WTC11 (cell line): ENCODE data around the gene ARID3C. TPM values are rescaled to one million over a fixed set of nuclear protein-coding genes. Genes with fewer than 3 reads are reported as not detected.

Experiments
- ATAC-seq: fragments of 200-7000 bp; cut with Tn5 transposase; 2 replicates; pipeline ENCODE4 v1.10.0; 2021; ENCODE audit warnings: mild to moderate bottlenecking, moderate library complexity
- CTCF ChIA-PET: fragments of 300-600 bp; sonication (Branson Sonifier 250); formaldehyde crosslinking; loops from one replicate; lab custom pipeline; 2021; ENCODE audit warnings: antibody characterized with exemption; lab: Charles Lee
- POLR2A ChIA-PET: fragments of 350-600 bp; sonication (Branson Sonifier 250); formaldehyde crosslinking; loops from one replicate; lab custom pipeline; 2021; ENCODE audit warnings: antibody characterized with exemption; lab: Charles Lee
- DNase-seq: peaks from one replicate; pipeline ENCODE4 v3.0.0; 2021; ENCODE audit warnings: low spot score
- H3K27ac Mint-ChIP-seq: 2 replicates; pipeline ENCODE4 v1.8.0; 2021; ENCODE audit warnings: mixed read lengths
- H3K27me3 Mint-ChIP-seq: 2 replicates; pipeline ENCODE4 v1.8.0; 2021; ENCODE audit warnings: low read depth, mild to moderate bottlenecking, moderate library complexity, mixed read lengths
- H3K36me3 Mint-ChIP-seq: 2 replicates; pipeline ENCODE4 v1.8.0; 2021; ENCODE audit warnings: mixed read lengths
- H3K4me1 Mint-ChIP-seq: 2 replicates; pipeline ENCODE4 v1.8.0; 2022; ENCODE audit warnings: mixed read lengths
- H3K4me3 Mint-ChIP-seq: 2 replicates; pipeline ENCODE4 v1.8.0; 2021; ENCODE audit warnings: mild to moderate bottlenecking, moderate library complexity, mixed read lengths
- H3K9me3 Mint-ChIP-seq: 2 replicates; pipeline ENCODE4 v1.8.0; 2021; ENCODE audit warnings: mixed read lengths
- ATF6 ChIP-seq: sonication (generic); formaldehyde crosslinking; IDR thresholded peaks from 2 replicates; pipeline ENCODE4 v1.8.1; 2023; ENCODE audit warnings: mild to moderate bottlenecking, missing genetic modification reagents
- ESRRA ChIP-seq: sonication (generic); formaldehyde crosslinking; IDR thresholded peaks from 2 replicates; pipeline ENCODE4 v1.8.1; 2022; ENCODE audit warnings: mild to moderate bottlenecking, missing genetic modification reagents, borderline replicate concordance
- FOXJ3 ChIP-seq: sonication (generic); formaldehyde crosslinking; IDR thresholded peaks from 2 replicates; pipeline ENCODE4 v1.9.0; 2021; ENCODE audit warnings: missing genetic modification reagents, mild to moderate bottlenecking, borderline replicate concordance
- GTF2I ChIP-seq: fragments of 250-450 bp; sonication (Bioruptor Pico); conservative IDR thresholded peaks from 2 replicates; pipeline ENCODE4 v1.4.0; 2021; ENCODE audit warnings: mild to moderate bottlenecking
- HMGA2 ChIP-seq: fragments of 250-450 bp; sonication (Bioruptor Pico); IDR thresholded peaks from 2 replicates; pipeline ENCODE4 v1.4.0; 2021; ENCODE audit warnings: mild to moderate bottlenecking, moderate library complexity
- JAZF1 ChIP-seq: fragments of 250-450 bp; sonication (Bioruptor Pico); IDR thresholded peaks from 2 replicates; pipeline ENCODE4 v1.9.0; 2021; ENCODE audit warnings: moderate library complexity, mild to moderate bottlenecking, inconsistent platforms
- JUN ChIP-seq: sonication (generic); formaldehyde crosslinking; IDR thresholded peaks from 2 replicates; pipeline ENCODE4 v1.8.0; 2023; ENCODE audit warnings: mild to moderate bottlenecking, missing genetic modification reagents
- KAT7 ChIP-seq: sonication (generic); formaldehyde crosslinking; IDR thresholded peaks from 2 replicates; pipeline ENCODE4 v1.8.1; 2023; ENCODE audit warnings: missing genetic modification reagents, mild to moderate bottlenecking, borderline replicate concordance
- NR1H2 ChIP-seq: sonication (generic); formaldehyde crosslinking; IDR thresholded peaks from 2 replicates; pipeline ENCODE4 v1.9.0; 2021; ENCODE audit warnings: mild to moderate bottlenecking, moderate library complexity, missing genetic modification reagents
- PREB ChIP-seq: sonication (generic); formaldehyde crosslinking; IDR thresholded peaks from 2 replicates; pipeline ENCODE4 v1.8.1; 2022; ENCODE audit warnings: mild to moderate bottlenecking, missing genetic modification reagents, moderate library complexity, borderline replicate concordance
- SMAD3 ChIP-seq: sonication (generic); formaldehyde crosslinking; IDR thresholded peaks from 2 replicates; pipeline ENCODE4 v1.8.0; 2022; ENCODE audit warnings: missing genetic modification reagents, mild to moderate bottlenecking, borderline replicate concordance
- SOX15 ChIP-seq: fragments of 250-450 bp; sonication (Bioruptor Pico); IDR thresholded peaks from 2 replicates; pipeline ENCODE4 v1.9.0; 2021; ENCODE audit warnings: mild to moderate bottlenecking
- TCF7 ChIP-seq: sonication (generic); formaldehyde crosslinking; IDR thresholded peaks from 2 replicates; pipeline ENCODE4 v1.8.0; 2022; ENCODE audit warnings: mild to moderate bottlenecking, low read depth, missing genetic modification reagents, moderate library complexity
- TEAD1 ChIP-seq: sonication (generic); formaldehyde crosslinking; IDR thresholded peaks from 2 replicates; pipeline ENCODE4 v1.8.0; 2022; ENCODE audit warnings: mild to moderate bottlenecking, missing genetic modification reagents
- ZMAT4 ChIP-seq: fragments of 250-450 bp; sonication (Bioruptor Pico); IDR thresholded peaks from 2 replicates; pipeline ENCODE4 v1.9.0; 2021; ENCODE audit warnings: mild to moderate bottlenecking
- ZNF232 ChIP-seq: sonication (generic); formaldehyde crosslinking; IDR thresholded peaks from 2 replicates; pipeline ENCODE4 v1.8.0; 2022; ENCODE audit warnings: mild to moderate bottlenecking, missing genetic modification reagents
- ZNF423 ChIP-seq: fragments of 250-450 bp; sonication (Bioruptor Pico); IDR thresholded peaks from 2 replicates; pipeline ENCODE4 v2.1.2; 2022; ENCODE audit warnings: mild to moderate bottlenecking, moderate library complexity
- ZNF671 ChIP-seq: fragments of 250-450 bp; sonication (Bioruptor Pico); IDR thresholded peaks from 2 replicates; pipeline ENCODE4 v1.8.0; 2021; ENCODE audit warnings: mild to moderate bottlenecking
- total RNA-seq: library from RNA; stranded (reverse); gene quantifications from 3 replicates; pipeline ENCODE4 v1.2.3, GENCODE V29; 2021
- TF ChIP-seq, protein P1 (sequence below): fragments of 250-450 bp; sonication (Bioruptor Pico); IDR thresholded peaks from 2 replicates; pipeline ENCODE4 v1.9.0; 2021; ENCODE audit warnings: mild to moderate bottlenecking, borderline replicate concordance
- TF ChIP-seq, protein P2 (sequence below): fragments of 250-450 bp; sonication (Bioruptor Pico); IDR thresholded peaks from 2 replicates; pipeline ENCODE4 v1.9.0; 2021; ENCODE audit warnings: moderate library complexity, mild to moderate bottlenecking, inconsistent platforms, borderline replicate concordance
- TF ChIP-seq, protein P3 (sequence below): fragments of 250-450 bp; sonication (Bioruptor Pico); IDR thresholded peaks from 2 replicates; pipeline ENCODE4 v1.9.0; 2021; ENCODE audit warnings: mild to moderate bottlenecking
- TF ChIP-seq, protein P4 (sequence below): fragments of 250-450 bp; sonication (Bioruptor Pico); IDR thresholded peaks from 2 replicates; pipeline ENCODE4 v1.8.0; 2021; ENCODE audit warnings: mild to moderate bottlenecking

ARID3C gene
- total RNA-seq, 1 experiment from 2014 or later: 0.15 TPM

DNA sequence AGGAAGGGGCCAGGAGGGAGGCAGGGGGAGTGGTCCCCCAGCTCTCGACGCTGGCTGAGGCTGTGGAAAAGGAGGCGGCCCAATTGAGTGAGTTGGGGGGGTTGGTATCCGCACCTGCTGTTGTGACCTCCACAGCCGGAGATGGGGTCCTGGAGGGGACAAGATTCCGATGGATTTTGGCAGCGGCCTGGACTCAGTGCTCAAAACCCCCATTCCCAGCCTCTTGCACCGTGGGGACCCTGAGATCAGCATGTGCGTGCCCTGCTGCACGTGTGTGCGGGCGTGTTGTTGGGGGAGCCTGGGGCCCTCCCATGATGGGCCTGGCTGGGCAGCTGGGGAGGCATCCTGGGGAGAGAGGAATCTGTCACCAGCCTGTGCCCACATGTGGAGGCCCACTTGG lies 54.3 kb downstream of the ARID3C start (continued):
- TF ChIP-seq KAT7 (CRISPR knock-in tag) (no peak), ESRRA (CRISPR knock-in tag) (no peak), HMGA2 (CRISPR knock-in tag) (no peak)

- Mint-ChIP-seq H3K4me3 (no peak overlapping the region), H3K27me3 (peaks cover 31% of the 10 kb centered on the region), H3K36me3 (no peaks in the 10 kb centered on the region), H3K27ac (no peak overlapping the region), H3K9me3 (no peaks in the 10 kb centered on the region), H3K4me1 (peaks cover 36% of the 10 kb centered on the region)
- POLR2A ChIA-PET: no interaction called here
- DNase-seq (no peak), ATAC-seq (peak; percentile 6; the same call in 1 of the 2 replicates)
- CTCF ChIA-PET: interaction anchor here (0.6 to 7.4 kb wide), 6 partner anchors 11 to 170 kb away, joined by 3 to 109 read pairs (median 8); no protein-coding TSS in a partner anchor
- TF ChIP-seq SOX15 (no peak), TEAD1 (CRISPR knock-in tag) (no peak), JUN (CRISPR knock-in tag) (no peak), ZNF232 (CRISPR knock-in tag) (no peak), JAZF1 (CRISPR knock-in tag) (no peak), NR1H2 (no peak), TCF7 (CRISPR knock-in tag) (no peak), ZMAT4 (CRISPR knock-in tag) (no peak), ATF6 (CRISPR knock-in tag) (no peak), PREB (no peak), ZNF671 (CRISPR knock-in tag) (no peak), FOXJ3 (CRISPR knock-in tag) (no peak), SMAD3 (CRISPR knock-in tag) (no peak), GTF2I (CRISPR knock-in tag) (no peak), ZNF423 (CRISPR knock-in tag) (no peak)
- TF ChIP-seq, protein P1, sequence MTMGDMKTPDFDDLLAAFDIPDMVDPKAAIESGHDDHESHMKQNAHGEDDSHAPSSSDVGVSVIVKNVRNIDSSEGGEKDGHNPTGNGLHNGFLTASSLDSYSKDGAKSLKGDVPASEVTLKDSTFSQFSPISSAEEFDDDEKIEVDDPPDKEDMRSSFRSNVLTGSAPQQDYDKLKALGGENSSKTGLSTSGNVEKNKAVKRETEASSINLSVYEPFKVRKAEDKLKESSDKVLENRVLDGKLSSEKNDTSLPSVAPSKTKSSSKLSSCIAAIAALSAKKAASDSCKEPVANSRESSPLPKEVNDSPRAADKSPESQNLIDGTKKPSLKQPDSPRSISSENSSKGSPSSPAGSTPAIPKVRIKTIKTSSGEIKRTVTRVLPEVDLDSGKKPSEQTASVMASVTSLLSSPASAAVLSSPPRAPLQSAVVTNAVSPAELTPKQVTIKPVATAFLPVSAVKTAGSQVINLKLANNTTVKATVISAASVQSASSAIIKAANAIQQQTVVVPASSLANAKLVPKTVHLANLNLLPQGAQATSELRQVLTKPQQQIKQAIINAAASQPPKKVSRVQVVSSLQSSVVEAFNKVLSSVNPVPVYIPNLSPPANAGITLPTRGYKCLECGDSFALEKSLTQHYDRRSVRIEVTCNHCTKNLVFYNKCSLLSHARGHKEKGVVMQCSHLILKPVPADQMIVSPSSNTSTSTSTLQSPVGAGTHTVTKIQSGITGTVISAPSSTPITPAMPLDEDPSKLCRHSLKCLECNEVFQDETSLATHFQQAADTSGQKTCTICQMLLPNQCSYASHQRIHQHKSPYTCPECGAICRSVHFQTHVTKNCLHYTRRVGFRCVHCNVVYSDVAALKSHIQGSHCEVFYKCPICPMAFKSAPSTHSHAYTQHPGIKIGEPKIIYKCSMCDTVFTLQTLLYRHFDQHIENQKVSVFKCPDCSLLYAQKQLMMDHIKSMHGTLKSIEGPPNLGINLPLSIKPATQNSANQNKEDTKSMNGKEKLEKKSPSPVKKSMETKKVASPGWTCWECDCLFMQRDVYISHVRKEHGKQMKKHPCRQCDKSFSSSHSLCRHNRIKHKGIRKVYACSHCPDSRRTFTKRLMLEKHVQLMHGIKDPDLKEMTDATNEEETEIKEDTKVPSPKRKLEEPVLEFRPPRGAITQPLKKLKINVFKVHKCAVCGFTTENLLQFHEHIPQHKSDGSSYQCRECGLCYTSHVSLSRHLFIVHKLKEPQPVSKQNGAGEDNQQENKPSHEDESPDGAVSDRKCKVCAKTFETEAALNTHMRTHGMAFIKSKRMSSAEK (CRISPR knock-in tag): no peak
- TF ChIP-seq, protein P2, sequence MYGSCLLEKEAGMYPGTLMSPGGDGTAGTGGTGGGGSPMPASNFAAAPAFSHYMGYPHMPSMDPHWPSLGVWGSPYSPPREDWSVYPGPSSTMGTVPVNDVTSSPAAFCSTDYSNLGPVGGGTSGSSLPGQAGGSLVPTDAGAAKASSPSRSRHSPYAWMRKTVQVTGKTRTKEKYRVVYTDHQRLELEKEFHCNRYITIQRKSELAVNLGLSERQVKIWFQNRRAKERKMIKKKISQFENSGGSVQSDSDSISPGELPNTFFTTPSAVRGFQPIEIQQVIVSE (CRISPR knock-in tag): no peak
- TF ChIP-seq, protein P3, sequence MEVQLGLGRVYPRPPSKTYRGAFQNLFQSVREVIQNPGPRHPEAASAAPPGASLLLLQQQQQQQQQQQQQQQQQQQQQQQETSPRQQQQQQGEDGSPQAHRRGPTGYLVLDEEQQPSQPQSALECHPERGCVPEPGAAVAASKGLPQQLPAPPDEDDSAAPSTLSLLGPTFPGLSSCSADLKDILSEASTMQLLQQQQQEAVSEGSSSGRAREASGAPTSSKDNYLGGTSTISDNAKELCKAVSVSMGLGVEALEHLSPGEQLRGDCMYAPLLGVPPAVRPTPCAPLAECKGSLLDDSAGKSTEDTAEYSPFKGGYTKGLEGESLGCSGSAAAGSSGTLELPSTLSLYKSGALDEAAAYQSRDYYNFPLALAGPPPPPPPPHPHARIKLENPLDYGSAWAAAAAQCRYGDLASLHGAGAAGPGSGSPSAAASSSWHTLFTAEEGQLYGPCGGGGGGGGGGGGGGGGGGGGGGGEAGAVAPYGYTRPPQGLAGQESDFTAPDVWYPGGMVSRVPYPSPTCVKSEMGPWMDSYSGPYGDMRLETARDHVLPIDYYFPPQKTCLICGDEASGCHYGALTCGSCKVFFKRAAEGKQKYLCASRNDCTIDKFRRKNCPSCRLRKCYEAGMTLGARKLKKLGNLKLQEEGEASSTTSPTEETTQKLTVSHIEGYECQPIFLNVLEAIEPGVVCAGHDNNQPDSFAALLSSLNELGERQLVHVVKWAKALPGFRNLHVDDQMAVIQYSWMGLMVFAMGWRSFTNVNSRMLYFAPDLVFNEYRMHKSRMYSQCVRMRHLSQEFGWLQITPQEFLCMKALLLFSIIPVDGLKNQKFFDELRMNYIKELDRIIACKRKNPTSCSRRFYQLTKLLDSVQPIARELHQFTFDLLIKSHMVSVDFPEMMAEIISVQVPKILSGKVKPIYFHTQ: no peak
- TF ChIP-seq, protein P4, sequence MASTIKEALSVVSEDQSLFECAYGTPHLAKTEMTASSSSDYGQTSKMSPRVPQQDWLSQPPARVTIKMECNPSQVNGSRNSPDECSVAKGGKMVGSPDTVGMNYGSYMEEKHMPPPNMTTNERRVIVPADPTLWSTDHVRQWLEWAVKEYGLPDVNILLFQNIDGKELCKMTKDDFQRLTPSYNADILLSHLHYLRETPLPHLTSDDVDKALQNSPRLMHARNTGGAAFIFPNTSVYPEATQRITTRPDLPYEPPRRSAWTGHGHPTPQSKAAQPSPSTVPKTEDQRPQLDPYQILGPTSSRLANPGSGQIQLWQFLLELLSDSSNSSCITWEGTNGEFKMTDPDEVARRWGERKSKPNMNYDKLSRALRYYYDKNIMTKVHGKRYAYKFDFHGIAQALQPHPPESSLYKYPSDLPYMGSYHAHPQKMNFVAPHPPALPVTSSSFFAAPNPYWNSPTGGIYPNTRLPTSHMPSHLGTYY: no peak
These were observed 55.1 kb downstream of the ARID3C start for GRCh38 chr9:34573599-34574325.
